Esophagus muscularis mucosa (tissue), 4 donors: ENCODE measurements around the gene ADORA2A.

Source experiments
- EP300 ChIP-seq: sonication (generic); formaldehyde crosslinking; IDR thresholded peaks from one replicate; pipeline ENCODE4 v1.6.1; 2017; ENCODE audit warnings: antibody characterized with exemption
- POLR2A ChIP-seq: fragments of 450-650 bp; IDR thresholded peaks from one replicate; pipeline ENCODE4 v1.6.1; 2017; ENCODE audit warnings: antibody characterized with exemption, moderate library complexity, mild to moderate bottlenecking, low read depth
- TF ChIP-seq, protein P1 (sequence below), 3 experiments: fragments of 200-600 bp in 2 of 3; fragments of 450-650 bp in 1 of 3; sonication (generic) in 2 of 3; IDR thresholded peaks; one replicate each; pipeline ENCODE4 v1.5.1; 2017 to 2019; ENCODE audit warnings: antibody characterized with exemption in 3 of 3, mild to moderate bottlenecking in 2 of 3, moderate library complexity in 1 of 3

DNA sequence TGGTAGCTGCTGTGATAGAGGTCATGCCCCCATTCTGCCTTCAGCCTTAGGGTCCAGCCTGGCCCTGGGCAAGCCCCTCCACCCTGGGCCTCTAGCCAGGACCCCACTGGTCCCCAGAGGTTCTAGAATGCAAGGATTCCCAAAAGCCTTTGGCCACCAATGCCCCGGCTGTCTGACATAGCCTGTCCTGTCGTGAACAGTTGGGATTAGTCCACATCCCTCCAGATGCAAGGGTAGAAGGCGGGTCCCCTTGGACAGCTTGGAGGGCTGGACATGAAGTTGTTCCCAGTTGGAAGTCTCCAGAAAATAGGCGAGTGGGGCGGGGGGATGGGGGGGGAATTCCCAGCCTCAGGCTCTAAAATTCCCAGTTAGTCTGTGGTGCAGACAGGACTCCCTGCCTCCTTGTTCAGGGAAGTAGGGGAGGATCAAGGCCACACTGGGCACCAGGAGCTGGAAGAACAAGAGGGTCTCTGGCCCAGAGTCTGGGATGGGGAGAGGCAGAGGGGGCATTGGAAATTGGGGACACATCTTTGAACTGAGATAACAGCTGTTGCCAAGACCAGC, 5.2 kb upstream of the ADORA2A start:
- TF ChIP-seq POLR2A (no peak), EP300 (no peak)
- TF ChIP-seq, protein P1, sequence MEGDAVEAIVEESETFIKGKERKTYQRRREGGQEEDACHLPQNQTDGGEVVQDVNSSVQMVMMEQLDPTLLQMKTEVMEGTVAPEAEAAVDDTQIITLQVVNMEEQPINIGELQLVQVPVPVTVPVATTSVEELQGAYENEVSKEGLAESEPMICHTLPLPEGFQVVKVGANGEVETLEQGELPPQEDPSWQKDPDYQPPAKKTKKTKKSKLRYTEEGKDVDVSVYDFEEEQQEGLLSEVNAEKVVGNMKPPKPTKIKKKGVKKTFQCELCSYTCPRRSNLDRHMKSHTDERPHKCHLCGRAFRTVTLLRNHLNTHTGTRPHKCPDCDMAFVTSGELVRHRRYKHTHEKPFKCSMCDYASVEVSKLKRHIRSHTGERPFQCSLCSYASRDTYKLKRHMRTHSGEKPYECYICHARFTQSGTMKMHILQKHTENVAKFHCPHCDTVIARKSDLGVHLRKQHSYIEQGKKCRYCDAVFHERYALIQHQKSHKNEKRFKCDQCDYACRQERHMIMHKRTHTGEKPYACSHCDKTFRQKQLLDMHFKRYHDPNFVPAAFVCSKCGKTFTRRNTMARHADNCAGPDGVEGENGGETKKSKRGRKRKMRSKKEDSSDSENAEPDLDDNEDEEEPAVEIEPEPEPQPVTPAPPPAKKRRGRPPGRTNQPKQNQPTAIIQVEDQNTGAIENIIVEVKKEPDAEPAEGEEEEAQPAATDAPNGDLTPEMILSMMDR (IDR thresholded peaks at IDR 0.05) = no peak
